ENCODE data around the gene UBA52.
"Not testable (repeated sequence)": the region's sequence is repeated elsewhere in the genome, so short reads cannot be mapped to it uniquely, and the experiment has no call there.

The UBA52 gene

DNA sequence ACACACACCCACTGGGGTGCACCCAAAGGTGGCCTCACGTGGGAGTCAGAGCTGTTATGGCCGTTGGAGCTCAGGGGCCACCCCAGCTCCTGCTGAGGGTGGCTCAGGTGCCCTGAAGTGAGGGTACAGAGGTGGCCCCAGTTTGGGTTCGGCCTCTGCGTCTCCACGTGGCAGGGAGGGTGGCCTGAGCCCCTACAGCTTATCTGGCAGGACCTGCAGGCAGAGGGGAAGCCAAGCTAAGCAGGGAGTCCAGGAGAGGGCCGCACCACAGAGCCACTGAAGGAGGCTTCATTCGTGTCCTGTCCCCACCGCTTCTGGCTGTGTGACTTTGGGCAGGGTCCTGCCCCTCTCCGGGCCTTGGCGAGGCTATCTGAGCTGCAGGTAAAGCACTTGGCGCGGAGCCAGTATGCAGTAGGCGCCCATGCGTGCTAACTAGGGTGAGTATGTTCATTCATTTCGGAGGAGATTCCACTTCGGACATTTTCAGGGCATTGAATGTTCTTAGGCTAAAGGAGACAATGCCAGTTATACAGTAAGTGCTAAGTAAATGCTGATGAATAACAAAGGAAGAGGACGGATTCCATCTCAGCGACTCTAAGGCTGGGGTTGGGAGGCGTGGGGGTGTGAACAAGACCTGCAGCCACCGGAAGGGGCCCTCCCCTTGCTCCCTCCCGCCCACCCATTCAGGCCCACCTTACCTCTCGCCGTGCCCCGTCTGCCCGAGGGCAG is 21.9 kb downstream of the UBA52 start:
- no peak for DNase-seq

- DNase-seq: peak; percentile 81 to 82
These were observed 22.6 kb downstream of the UBA52 start for GRCh38 chr19:18594096-18594823.

DNA sequence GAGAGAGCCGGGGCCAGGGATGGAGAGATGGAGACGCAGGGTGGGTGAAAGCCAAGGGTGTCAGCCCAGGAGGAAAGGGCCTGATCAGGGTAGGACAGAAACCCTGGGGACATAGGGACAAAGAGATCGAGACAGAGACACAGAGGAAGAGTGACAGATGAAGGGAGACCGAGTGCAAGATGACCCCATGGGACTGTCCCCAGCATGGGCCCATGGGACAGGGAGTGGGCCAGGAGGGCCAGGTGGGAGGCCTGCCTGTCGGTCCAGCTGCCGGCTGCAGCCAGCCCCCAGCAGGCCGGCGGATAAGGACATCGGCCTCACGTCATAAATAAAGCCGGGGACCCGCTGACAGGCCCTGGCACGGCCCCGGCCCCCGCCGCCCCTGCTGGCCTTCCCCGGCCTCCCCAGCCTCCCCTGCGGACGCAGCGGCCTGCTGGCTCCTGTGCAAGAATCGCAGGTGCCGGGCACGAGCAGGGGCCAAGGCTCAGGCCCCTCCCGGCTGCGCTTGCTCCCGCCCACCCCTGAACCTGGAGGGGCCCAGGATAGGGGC is 23.2 kb downstream of the UBA52 start:
- no peak for DNase-seq

DNA sequence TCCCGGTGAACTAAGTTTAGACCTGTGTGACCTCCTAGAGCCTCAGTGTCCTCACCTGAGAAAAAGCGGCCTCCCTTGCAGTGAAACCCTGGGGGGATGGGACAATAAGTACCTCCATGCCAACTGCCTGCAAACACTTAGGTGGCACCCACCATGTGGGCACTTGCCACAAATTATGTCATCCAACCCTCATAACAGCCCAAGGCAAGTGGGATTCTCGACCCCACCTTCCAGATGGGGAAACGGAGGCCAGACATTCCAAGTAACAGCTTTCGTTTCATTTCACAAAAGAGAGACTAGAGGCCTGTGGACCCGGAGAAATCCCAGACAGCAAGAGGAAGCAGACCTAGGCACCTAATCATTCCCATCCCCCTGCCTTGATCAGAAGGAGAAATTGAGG is 23.8 kb downstream of the UBA52 start:
- DNase-seq: no peak

DNA sequence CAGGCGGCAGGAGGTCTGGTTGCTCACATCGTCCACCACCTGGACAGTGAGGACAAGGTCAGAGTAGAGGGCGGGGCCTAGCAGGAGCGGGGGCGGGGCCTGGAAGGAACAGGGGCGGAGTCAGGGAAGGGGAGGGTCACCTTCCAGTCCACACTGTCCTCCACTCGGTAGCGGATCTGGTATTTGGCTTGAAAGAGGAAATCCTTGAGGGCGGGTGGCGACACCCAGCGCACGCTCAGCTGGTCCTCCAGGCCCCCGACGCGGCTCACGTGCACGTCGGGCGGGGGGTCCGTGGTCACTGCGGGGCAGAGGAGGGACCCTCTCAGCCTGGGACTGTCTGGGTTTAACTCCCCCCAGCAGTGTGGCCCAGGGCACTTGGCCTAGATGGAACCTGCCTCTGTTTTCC is 25.1 kb downstream of the UBA52 start:
- no peak for DNase-seq

- no peak for DNase-seq
These were observed 26.4 kb downstream of the UBA52 start for GRCh38 chr19:18597809-18598660.

DNA sequence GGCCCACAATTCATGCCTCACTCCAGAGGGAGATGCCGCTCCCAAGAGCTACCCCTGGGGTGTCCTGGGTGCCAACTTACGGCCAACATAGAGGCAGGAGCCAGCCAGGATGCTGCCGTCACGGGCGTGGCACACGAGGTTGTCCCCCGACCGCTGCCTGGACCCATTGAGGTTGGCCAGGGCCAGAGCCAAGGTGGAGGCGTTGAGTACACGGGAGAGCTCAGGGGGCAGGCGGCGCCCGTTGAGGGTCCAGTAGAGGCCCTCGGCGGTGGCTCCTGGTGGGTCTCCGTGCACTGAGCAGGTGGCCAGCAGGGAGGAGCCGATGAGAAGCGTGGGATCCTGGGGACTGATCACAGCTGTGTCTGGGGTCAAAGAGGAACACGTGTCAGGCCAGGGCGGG is 27.8 kb downstream of the UBA52 start:
- DNase-seq: no peak

- not testable (repeated sequence) for DNase-seq
These were observed 29.2 kb downstream of the UBA52 start for GRCh38 chr19:18600692-18601397.

GRCh38 chr19:18601875-18602274 is 30.2 kb downstream of the UBA52 start:
- no peak for DNase-seq

DNA sequence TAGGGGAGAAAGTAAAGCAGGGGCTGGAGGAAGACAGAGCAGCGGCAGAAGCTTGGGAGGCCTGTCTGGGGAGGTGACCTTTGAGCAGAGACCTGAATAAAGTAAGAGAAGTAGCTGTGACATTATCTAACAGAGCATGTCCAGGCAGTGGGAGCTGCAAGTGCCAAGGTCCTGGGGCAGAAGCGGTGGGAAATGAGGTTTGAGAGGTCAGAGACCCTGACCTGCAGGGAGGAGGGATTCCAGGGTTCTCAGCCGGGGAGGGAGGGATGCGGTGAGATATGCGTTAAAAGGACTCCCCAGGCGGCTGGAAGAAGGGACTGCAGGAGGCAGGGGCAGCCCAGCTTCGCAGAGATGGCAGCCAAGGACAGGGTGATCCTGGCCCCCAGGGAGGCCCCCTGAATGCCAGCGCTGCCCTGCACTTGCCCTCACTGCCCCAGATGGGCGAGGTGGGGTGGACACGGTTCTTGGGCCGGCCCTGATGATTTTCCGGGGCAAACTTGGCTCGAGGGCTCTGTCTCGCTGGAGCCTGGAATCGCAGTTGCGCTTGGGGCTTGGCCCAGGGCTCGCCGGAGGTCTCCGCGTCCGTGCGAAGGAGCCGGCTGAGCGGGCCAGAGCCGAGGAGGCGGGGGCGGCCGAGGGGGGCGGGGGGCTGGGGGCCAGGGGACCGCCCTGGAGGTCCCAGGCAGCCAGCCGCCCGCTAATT is 31.7 kb downstream of the UBA52 start:
- DNase-seq: peak in 1 of 2 donors; percentile 33

- no peak for DNase-seq
These were observed 32.5 kb downstream of the UBA52 start for GRCh38 chr19:18603958-18604819.

- DNase-seq: no peak
These were observed 33.1 kb downstream of the UBA52 start for GRCh38 chr19:18604820-18605159.

DNA sequence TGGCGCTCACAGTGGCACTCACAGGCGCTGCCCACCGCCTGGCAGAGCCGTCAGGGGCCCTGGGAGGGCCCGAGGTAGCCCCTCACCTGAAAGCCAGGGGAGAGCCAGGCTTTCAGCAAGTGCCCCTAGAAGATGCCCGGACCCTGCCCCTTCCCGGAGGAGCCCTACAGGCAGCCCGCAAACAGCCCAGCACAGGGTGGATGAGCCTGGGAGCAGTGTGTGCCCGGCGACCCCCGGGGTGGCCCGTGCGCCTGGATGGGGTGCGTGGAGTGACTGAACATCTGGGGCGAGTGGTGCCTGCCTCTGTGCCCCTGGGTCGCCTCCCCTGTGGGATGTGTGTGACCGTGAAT is 33.5 kb downstream of the UBA52 start:
- no peak for DNase-seq

- no peak for DNase-seq
These were observed 34.1 kb downstream of the UBA52 start for GRCh38 chr19:18605546-18606280.

GRCh38 chr19:18606281-18607225 is 34.9 kb downstream of the UBA52 start, which contains the start of gene CRLF1:
TSS of gene CRLF1 (minus strand) at chr19:18606799. CDS start at chr19:18606656, 143 bp downstream.
- no peak for DNase-seq

GRCh38 chr19:18607226-18608101 is 35.8 kb downstream of the UBA52 start:
- no peak for DNase-seq

GRCh38 chr19:18608102-18608804 is 36.6 kb downstream of the UBA52 start:
- no peak for DNase-seq

Data from stimulated activated CD4-positive, alpha-beta T cell treated with anti-CD3 and anti-CD28 coated beads, Interleukin-2, amount 100 ng/mL, for 24 hours (primary cell).